ENCODE data around the gene TM2D3. TPM values are rescaled to one million over a fixed set of nuclear protein-coding genes. Genes with fewer than 3 reads are reported as not detected.

TM2D3 gene
- total and polyA plus RNA-seq, 2 of the 8 experiments (the other 6 are each of a cell fraction or from before 2014, with no cell fraction given): 26.4 to 28.0 TPM

GRCh38 chr15:101647251-101647650 is 4.9 kb downstream of the TM2D3 start:
- Histone ChIP-seq H3K23me2 (ENCODE audit: low read depth, low read length) (peaks cover 2% of the 10 kb centered on the region; the same call in 1 of the 2 replicates), H3K4ac (replicated peaks; ENCODE audit: insufficient read length, low read depth, low read length) (no peak overlapping the region), H2BK20ac (ENCODE audit: low read length) (no peak overlapping the region), H2AK5ac (ENCODE audit: low read depth, low read length) (no peak overlapping the region), H3K9ac (replicated peaks in 1 of 4; ENCODE audit: extremely low read depth in 1 of 4, low read depth in 3 of 4, low read length in 3 of 4) (peak overlapping the region in 1 of 4 experiments; percentile 43; a peak in 1 of 7 replicates), H3K4me1 (replicated peaks in 1 of 4; ENCODE audit: control insufficient read depth in 3 of 4, insufficient read depth in 4 of 4, low read length in 3 of 4) (no peaks in the 10 kb centered on the region; a peak in 1 of 7 replicates), H2BK15ac (ENCODE audit: low read length) (no peak overlapping the region), H3K27me3 (replicated peaks in 1 of 4; ENCODE audit: control insufficient read depth in 3 of 4, extremely low read depth in 1 of 4, insufficient read depth in 3 of 4, low read length in 3 of 4) (no peaks in the 10 kb centered on the region), H3K23ac (ENCODE audit: insufficient read length) (no peak overlapping the region), H2BK12ac (ENCODE audit: low read depth, low read length) (no peak overlapping the region), H3K27ac (ENCODE audit: low read depth, low read length) (no peak overlapping the region), H4K91ac (replicated peaks; ENCODE audit: insufficient read length, low read length) (no peak overlapping the region), H3K79me1 (ENCODE audit: low read depth, low read length) (no peaks in the 10 kb centered on the region), H4K20me1 (replicated peaks in 1 of 2; ENCODE audit: control insufficient read depth in 1 of 2, insufficient read depth in 2 of 2, low read length in 2 of 2) (peaks cover 0 to 2% of the 10 kb centered on the region in 2 experiments), H4K5ac (ENCODE audit: insufficient read length, low read depth, low read length) (no peak overlapping the region), H4K8ac (ENCODE audit: extremely low read depth, insufficient read depth, low read length) (no peak overlapping the region), H3K56ac (replicated peaks; ENCODE audit: insufficient read length, low read depth, low read length) (no peak overlapping the region), H3K14ac (ENCODE audit: insufficient read length) (no peak overlapping the region), H2AFZ (ENCODE audit: low read length) (no peak overlapping the region), H3K18ac (ENCODE audit: extremely low read depth, low read length) (no peak overlapping the region), H3K4me3 (ENCODE audit: extremely low read depth in 1 of 4, insufficient read depth in 2 of 4, low read depth in 3 of 4, low read length in 4 of 4) (no peak overlapping the region), H3K4me2 (ENCODE audit: insufficient read depth in 1 of 2, low read depth in 2 of 2, low read length in 2 of 2) (no peak overlapping the region), H3K36me3 (ENCODE audit: control insufficient read depth in 2 of 4, insufficient read depth in 4 of 4, low read length in 3 of 4) (peaks cover 3 to 50% (median 21%) of the 10 kb centered on the region in 4 experiments; a peak in 7 of 8 replicates), H3K79me2 (ENCODE audit: control insufficient read depth in 1 of 2, insufficient read depth in 2 of 2, low read length in 2 of 2) (peaks cover 0 to 33% of the 10 kb centered on the region in 2 experiments; a peak in 2 of 4 replicates), H2BK120ac (replicated peaks; ENCODE audit: low read depth, low read length) (no peak overlapping the region), H2BK5ac (ENCODE audit: low read depth, low read length) (no peak overlapping the region), H3K9me3 (ENCODE audit: insufficient read depth in 2 of 2, low read depth in 1 of 2, low read length in 1 of 2) (no peaks in the 10 kb centered on the region)
- FAIRE-seq (no peak), DNase-seq (ENCODE audit: low read depth in 1 of 2, low spot score in 2 of 2) (no peak)
- ChIA-PET POLR2A (ENCODE audit: partially characterized antibody) (no interaction called here), CTCF (ENCODE audit: partially characterized antibody) (interaction anchor here (0.7 to 1.5 kb wide), 6 partner anchors 13 to 367 kb away, joined by 3 to 5 read pairs (median 4); no protein-coding TSS in a partner anchor)
- WGBS, 2 experiments (ENCODE audit: extremely low coverage in 1 of 2, insufficient coverage in 1 of 2, insufficient read length in 1 of 2, insufficient replicate concordance in 2 of 2, low coverage in 1 of 2, low lambda C conversion rate in 2 of 2, missing lambda C conversion rate in 1 of 2): 94% methylated on average over 3 of the region's 3 CpGs; no CpG with 5 or more reads in 1 of the 2 experiments
- no peak for TF ChIP-seq CHD2 (IDR thresholded peaks at IDR 0.05; ENCODE audit: low read length)
- no peak for TF ChIP-seq ASH2L (IDR thresholded peaks at IDR 0.05; ENCODE audit: low read length)
- TF ChIP-seq ATF3 (IDR thresholded peaks at IDR 0.05; ENCODE audit: insufficient read depth, low read depth, low read length): no peak
- no peak for TF ChIP-seq CBX5 (IDR thresholded peaks at IDR 0.05; ENCODE audit: low read depth, low read length)
- no peak for TF ChIP-seq CEBPB (IDR thresholded peaks at IDR 0.05; ENCODE audit: low read depth, low read length)
- TF ChIP-seq SP4 (IDR thresholded peaks at IDR 0.05; ENCODE audit: low read length): no peak
- TF ChIP-seq MAFK (IDR thresholded peaks at IDR 0.05; ENCODE audit: low read depth, low read length): no peak
- no peak for TF ChIP-seq PHF8 (conservative IDR thresholded peaks at IDR 0.05; ENCODE audit: low read depth, low read length)
- TF ChIP-seq CTBP2 (IDR thresholded peaks at IDR 0.05; ENCODE audit: borderline replicate concordance, insufficient read depth, insufficient read length, low read length): no peak
- TF ChIP-seq SUZ12 (IDR thresholded peaks at IDR 0.05; ENCODE audit: low read length): no peak
- no peak for TF ChIP-seq HDAC6 (IDR thresholded peaks at IDR 0.05; ENCODE audit: low read depth, low read length)
